Activated CD4-positive, alpha-beta T cell treated with anti-CD3 and anti-CD28 coated beads, Interleukin-2, Interleukin-4, amounts not matched to agents 100 ng/mL and 50 ng/mL, durations not matched to agents 16 hours and 8 hours (primary cell): ENCODE results near the gene ADAMTS17.

Experiments
- DNase-seq: peaks from one replicate; pipeline ENCODE4 v3.0.0-alpha.2; 2020; ENCODE audit warnings: low spot score

Gene ADAMTS17

GRCh38 chr15:100029868-100030479 lies 311.8 kb downstream of the ADAMTS17 start:
- DNase-seq: no peak

- no peak for DNase-seq
Measured at GRCh38 chr15:100029045-100029444, 312.7 kb downstream of the ADAMTS17 start.

GRCh38 chr15:100026041-100026440 lies 315.7 kb downstream of the ADAMTS17 start:
- DNase-seq: no peak

DNA sequence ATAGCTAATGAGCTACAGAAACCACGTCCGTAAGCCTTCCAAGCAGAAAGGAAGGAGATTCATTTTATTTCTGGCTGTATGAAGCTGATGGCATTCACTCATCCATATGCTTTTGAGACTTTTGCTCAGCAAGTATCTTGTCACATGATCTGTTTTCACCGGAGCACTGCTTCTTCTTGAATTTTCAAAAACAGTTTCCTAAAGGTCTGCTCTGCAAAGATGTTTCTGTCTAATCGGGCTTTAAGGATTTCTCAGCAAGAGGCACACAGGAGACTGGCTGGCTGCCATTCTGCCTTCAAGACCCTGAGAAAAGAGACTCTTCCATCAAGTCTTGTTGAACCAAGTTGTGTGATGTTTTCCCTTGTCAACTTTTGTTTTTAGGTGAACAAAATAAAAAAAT lies 319.0 kb downstream of the ADAMTS17 start:
- DNase-seq: no peak

DNA sequence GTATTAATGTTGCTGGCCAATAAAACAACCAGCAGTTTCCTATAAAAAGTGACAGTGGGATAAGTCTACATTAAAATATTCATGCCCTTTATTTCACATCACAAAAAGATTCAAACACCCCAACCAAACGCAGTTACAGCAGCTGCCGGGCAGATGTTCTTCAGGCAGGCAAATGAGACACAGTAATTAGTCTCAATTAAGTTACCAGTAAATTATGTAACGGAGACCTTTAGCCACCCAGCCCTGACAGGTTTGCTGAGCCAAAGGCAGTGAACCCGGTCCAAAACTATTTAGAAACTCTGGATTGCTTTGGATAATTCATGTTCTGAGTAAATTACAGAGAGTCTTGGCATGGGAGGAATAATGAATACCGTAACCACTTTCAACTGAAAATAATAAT lies 319.4 kb downstream of the ADAMTS17 start:
- DNase-seq: no peak

DNA sequence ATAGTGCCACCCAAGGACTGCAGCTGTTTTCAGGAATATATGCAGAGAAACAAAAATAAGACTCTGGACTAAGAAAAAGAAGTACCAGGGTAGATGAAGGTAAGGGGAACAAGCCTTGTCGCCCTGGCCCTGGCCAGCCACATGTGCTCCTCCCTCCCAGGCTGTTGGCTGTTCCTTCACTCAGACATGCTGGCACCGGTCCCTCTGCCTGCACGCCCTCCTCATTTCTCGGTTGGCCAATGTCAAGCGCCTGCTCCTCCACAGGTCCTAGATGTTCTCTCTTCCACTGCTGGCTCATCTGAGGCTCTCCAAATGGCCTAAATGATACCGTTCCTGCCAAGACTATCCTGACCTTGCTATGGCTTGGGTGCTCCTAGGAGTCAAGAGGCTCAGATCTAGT lies 320.1 kb downstream of the ADAMTS17 start:
- DNase-seq: no peak

DNA sequence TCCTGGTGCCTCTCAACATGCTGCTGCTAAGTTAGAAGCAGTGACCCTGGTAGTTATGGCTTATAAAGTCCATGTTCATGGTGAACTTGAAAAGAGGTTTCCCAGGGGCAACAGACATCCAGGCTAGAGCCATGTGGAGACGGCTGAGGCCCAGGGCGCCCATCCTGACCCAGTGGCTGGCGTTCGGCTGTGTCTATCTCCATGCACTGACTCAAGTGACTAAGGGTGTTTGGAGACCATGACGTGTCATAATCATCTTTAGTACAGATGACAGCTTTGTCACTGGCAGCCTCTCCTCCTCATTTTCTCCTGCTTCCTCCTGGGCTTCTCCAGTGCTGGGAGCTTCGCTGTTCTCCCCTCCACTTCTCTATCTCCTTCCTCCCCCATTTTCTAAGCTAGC lies 321.2 kb downstream of the ADAMTS17 start:
- no peak for DNase-seq

DNA sequence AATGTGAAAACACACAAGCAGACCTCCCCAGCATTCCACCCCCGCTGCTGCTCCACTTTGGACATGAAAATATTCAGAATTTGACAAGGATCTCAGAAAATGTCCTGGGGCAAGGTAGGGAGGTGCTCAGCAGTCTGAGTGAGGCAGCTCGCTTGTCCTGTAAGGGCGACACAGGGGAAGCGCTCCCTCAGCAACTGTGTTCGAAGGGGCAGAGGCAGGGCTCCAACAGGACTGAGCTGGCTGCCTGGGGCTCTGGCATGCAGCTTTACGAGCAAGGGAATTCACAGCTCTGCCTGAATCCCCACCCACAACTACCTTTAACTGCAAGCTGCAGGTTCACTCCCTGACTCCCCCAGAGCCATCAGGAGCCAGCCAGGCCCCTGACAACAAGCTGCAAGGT lies 321.6 kb downstream of the ADAMTS17 start:
- no peak for DNase-seq

- DNase-seq: no peak
Measured at GRCh38 chr15:100019601-100020000, 322.2 kb downstream of the ADAMTS17 start.

GRCh38 chr15:100018191-100018590 lies 323.6 kb downstream of the ADAMTS17 start:
- DNase-seq: no peak

DNA sequence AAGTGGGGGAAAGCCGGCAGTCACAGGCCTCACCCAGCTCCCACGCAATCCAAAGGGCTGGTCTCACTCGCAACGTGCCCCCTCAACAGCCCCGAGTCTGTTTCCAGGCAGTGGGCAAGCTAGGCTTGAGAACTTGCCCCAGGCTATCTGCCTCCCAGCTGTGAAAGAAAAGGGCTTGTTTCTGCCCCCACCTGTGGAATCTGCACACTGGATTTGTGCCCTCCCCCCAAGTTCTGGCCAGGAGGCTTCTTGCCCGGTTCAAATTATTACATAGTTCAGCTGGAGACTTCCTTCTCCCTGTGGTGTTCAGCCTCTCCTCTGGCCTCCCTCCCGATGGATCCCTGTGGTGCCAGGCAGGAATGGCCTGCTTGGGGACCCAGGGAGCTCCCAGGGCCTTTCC lies 324.6 kb downstream of the ADAMTS17 start:
- DNase-seq: no peak

- no peak for DNase-seq
Measured at GRCh38 chr15:100016632-100017031, 325.1 kb downstream of the ADAMTS17 start.

DNA sequence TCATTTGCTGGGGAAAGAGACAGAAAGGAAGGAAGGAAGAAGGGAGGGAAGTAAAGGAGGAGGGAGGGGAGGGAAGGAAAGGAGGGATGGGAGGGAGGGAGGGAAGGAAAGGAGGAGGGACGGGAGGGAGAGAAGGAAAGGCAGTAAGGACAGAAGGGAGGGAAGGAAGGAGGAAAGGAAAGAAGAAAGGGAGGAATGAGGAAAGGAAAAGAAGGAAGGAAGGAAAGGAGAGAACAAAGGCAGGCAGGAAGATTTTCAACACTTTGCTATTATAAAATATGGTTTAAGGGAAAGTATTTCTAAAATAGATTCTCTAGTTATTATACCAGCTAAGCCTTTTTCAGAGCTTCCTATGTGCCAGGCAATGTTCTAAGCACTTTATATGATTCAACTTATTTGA lies 330.5 kb downstream of the ADAMTS17 start:
- no peak for DNase-seq

DNA sequence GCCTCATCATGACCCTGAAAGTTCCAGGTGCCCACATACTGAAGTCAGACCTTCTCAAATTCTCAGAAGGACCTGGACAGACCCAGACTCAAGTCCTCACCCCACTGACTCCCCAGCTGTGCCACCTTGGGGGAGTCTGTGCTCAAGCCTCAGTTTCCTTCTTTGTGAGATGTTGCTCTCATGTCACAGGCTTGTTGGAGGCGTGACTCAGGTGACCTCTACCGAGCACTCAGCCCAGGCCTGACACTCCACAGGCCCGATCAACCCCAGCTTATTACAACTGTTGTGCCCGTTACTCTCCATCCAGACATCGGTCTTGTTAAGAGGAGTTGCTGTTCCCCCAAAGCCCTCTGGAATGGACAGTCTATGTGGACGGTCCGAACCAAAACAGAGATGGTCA lies 332.4 kb downstream of the ADAMTS17 start:
- DNase-seq: no peak

DNA sequence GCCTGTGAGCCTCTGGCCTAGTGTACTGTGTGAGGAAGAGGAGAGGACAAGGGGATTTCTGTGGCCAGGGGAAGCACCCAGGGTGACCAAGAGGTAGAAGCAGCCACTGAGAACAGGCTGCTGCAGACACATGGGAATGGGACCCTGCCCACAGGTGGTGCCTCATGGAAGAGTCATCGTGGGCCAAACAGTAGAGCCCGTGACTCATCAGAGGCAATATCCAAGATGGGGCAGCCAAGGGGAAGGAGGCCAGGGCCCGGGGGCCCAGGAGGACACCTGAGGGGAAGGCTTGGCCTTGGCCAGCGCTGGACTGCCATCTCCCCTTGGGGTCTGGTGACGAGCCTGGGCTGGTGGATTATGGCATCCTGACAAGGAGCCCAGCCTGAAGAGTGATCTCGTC lies 333.5 kb downstream of the ADAMTS17 start:
- no peak for DNase-seq

DNA sequence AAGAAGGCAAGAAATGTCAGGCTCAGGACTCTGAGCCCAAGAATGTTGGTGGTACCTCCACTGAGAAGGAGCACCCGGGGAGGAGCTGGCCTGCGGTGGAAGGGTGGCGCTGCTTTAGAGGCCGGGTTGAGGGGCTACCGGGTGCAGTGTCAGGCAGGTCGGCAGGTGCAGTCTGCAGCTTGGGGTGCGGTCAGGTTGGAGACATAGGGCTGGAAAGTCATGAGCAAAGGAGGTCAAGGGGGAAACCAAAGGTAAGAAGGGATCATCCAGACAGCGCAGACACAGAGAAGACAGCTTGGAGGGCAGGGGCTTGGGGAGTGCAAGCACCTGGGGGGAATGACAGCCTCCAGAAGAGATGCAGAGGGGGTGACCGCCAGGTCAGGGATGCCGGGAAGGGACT lies 334.2 kb downstream of the ADAMTS17 start:
- no peak for DNase-seq

GRCh38 chr15:100005715-100006114 lies 336.1 kb downstream of the ADAMTS17 start:
- DNase-seq: no peak

DNA sequence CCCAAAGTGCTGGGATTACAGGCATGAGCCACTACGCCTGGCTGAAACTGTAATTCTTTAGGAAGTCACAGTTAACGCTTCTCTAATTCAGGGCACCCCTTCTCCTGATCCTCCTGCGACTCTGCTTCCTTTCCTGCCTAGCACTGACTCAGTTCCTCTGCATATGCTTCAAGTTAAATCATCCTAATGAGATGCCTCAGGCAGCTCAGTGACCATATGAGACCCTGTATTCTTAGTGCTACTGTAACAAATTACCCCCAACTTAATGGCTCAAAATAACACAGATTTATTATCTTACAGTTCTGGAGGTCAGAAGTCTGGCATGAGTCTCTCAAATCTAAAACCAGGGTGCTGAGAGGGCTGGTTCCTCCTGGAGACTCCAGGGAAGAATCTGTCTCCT lies 336.8 kb downstream of the ADAMTS17 start:
- no peak for DNase-seq

DNA sequence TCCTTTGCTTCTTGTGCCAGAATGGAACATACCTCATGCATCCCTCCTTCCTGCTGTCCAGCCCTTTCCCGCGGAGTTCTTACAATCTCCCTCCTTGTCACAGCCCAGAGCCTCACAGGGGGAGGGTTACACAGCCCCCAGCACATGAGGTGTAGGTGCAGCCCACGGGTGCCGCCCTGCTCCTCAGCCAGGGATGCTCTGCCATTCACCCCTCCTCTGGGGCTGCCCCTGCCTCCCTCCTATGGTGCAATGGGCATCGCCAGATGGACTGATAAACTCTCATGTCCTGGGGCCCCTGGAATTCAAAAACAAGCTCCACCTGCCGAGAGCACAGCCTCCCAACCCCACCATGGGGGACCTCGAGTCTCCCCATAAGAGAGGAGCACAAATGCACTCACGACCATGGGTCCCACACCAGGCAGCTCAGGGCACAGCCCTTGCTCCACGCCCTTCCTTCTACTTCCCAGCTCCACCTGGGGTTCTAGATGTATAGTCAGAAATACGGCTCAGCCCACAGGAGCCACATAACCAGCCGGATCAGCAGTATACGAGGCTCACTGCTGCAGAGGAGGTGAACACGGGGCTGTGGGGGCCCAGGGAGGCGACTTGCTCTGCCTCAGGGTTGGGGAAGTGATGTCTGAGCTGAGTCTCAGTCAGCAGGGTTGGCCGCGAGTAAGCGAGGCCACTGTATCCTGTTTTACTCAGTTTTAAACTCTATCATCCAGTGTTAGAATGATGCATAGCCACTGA lies 338.8 kb downstream of the ADAMTS17 start:
- no peak for DNase-seq

DNA sequence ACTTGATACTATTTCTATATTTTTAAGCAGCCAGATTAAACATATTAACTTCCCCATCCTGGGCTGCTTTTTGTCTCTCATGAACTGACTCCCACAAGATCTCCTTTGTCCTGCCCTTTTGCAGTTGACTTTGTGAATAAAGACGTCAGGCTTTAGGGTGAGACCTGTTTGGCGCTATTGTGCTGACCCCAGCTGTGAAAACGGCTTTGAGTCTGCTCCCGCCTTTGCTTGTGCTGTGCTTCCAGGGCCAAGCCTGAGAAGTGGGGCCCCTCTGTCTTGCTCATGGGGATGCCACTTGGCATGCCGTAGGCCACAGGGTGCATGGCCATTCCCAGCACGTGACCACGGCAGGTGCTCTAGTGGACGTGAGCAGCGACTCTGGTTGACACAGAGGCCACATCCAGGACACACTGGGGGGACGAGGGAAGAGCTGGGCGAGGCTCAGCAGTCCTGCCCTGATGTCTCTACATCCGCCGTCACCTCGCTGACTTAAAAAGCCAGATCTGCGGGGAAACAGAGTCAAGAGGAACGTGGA lies 339.6 kb downstream of the ADAMTS17 start:
- DNase-seq: no peak

- DNase-seq: peak; percentile 19
Measured at GRCh38 chr15:100001405-100001804, 340.4 kb downstream of the ADAMTS17 start.

GRCh38 chr15:99999282-100000070 lies 342.3 kb downstream of the ADAMTS17 start:
- no peak for DNase-seq

DNA sequence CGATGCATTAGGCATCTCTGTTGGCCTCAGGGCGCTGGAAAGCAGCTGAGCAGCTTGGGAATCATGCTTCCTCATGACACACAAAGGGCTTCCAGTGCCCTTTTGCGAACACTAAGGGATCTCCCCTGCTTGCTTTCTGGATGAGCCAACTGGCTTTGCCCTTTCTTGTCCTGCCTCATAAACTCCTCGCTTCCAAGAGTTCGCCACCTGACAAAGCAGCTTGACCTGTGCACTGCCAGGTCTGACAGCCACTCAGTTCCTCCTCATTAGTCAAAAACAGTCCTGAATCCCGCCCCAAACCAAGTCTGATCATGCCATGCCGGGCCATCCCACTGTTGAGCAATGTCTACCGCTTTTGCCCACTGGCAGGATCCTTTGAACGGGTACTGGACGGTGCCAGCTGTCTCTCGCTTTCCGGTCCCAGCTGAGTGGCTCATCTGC lies 343.1 kb downstream of the ADAMTS17 start:
- no peak for DNase-seq
